Duodenal mucosa (tissue), 2 donors: ENCODE results near the gene PCDHB7.
"Not testable (repeated sequence)": the region's sequence is repeated elsewhere in the genome, so short reads cannot be mapped to it uniquely, and the experiment has no call there.

Experiments used
- H3K27ac ChIP-seq: one replicate; pipeline ENCODE4 v1.7.0; 2013; ENCODE audit warnings: low read depth, low read length
- H3K27me3 ChIP-seq, 2 donors: one replicate each; pipeline ENCODE4 v1.7.0; 2013; ENCODE audit warnings: low read length in 2 of 2, control low read depth in 1 of 2; ENCODE audit not compliant: insufficient read depth in 2 of 2, control insufficient read depth in 1 of 2
- H3K36me3 ChIP-seq, 2 donors: one replicate each; pipeline ENCODE4 v1.7.0; 2013; ENCODE audit warnings: low read length in 2 of 2, control low read depth in 1 of 2; ENCODE audit not compliant: insufficient read depth in 2 of 2, control insufficient read depth in 1 of 2
- H3K4me1 ChIP-seq, 2 donors: one replicate each; pipeline ENCODE4 v1.7.0; 2013; ENCODE audit warnings: low read length in 2 of 2, control low read depth in 1 of 2; ENCODE audit not compliant: insufficient read depth in 2 of 2, control insufficient read depth in 1 of 2
- H3K4me3 ChIP-seq, 2 donors: one replicate each; pipeline ENCODE4 v1.7.0; 2013; ENCODE audit warnings: low read length in 2 of 2, low read depth in 1 of 2
- H3K9ac ChIP-seq, 2 donors: one replicate each; pipeline ENCODE4 v1.7.0; 2013; ENCODE audit warnings: low read length in 2 of 2, low read depth in 1 of 2
- H3K9me3 ChIP-seq, 2 donors: one replicate each; pipeline ENCODE4 v1.7.0; 2013; ENCODE audit warnings: low read length in 2 of 2, control low read depth in 1 of 2; ENCODE audit not compliant: control insufficient read depth in 1 of 2

PCDHB7 gene

DNA sequence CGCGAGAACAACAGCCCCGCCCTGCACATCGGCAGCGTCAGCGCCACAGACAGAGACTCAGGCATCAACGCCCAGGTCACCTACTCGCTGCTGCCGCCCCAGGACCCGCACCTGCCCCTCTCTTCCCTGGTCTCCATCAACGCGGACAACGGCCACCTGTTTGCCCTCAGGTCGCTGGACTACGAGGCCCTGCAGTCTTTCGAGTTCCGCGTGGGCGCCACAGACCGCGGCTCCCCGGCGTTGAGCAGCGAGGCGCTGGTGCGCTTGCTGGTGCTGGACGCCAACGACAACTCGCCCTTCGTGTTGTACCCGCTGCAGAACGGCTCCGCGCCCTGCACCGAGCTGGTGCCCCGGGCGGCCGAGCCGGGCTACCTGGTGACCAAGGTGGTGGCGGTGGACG lies 20.8 kb upstream of the PCDHB7 start:
- not testable (repeated sequence) for H3K4me3 ChIP-seq, H3K4me1 ChIP-seq, H3K27ac ChIP-seq, H3K36me3 ChIP-seq, H3K27me3 ChIP-seq, H3K9ac ChIP-seq
- peaks cover 14 to 28% of the 10 kb centered on the region in 2 donors for H3K9me3 ChIP-seq

DNA sequence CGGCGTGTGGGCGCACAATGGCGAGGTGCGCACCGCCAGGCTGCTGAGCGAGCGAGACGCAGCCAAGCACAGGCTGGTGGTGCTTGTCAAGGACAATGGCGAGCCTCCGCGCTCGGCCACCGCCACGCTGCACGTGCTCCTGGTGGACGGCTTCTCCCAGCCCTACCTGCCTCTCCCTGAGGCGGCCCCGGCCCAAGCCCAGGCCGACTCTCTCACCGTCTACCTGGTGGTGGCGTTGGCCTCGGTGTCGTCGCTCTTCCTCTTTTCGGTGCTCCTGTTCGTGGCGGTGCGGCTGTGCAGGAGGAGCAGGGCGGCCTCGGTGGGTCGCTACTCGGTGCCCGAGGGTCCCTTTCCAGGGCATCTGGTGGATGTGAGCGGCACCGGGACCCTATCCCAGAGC lies 20.3 kb upstream of the PCDHB7 start:
- H3K36me3 ChIP-seq, H3K4me3 ChIP-seq, H3K27ac ChIP-seq, H3K9ac ChIP-seq, H3K4me1 ChIP-seq, H3K27me3 ChIP-seq: not testable (repeated sequence)
- peaks cover 16 to 33% of the 10 kb centered on the region in 2 donors for H3K9me3 ChIP-seq

DNA sequence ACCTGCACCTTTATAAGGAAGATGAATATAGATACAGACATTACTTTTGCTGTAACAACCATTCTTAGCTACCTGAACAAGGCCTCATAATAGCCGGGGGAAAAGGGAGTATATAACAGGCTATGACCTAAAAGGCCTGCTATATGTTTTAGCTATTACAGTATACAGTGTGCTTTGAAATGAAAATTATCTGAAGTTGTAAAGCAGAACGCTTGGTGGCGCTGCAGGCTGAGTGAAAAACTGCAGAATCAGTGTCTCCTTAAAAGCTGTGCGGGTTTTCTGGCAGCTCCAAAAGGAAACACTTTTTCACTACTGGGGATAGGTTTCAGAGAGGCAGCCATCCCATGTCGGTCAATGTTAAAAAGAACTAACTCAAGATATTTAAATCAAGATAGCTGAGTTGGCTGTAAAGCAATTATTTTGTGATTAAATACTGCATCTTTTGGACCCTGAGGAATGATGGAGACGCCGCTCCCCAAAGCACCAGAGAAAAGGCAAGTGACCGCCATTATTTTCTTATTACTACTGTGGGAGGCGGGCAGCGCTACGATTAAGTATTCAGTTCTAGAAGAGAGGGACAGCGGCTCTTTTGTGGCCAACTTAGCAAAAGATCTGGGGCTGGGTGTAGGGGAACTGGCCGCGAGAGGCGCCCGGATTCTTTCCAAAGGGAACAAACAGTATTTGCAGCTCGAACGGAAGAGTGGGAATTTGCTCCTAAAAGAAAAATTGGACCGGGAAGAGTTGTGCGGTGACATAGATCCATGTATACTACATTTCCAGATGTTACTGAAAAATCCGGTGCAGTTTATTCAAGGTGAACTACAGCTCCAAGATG lies 16.7 kb upstream of the PCDHB7 start:
- peaks cover 11 to 33% of the 10 kb centered on the region in 2 donors for H3K9me3 ChIP-seq
- no peak overlapping the region for H3K27ac ChIP-seq
- H3K27me3 ChIP-seq = no peaks in the 10 kb centered on the region
- no peak overlapping the region for H3K4me3 ChIP-seq
- no peaks in the 10 kb centered on the region for H3K4me1 ChIP-seq
- H3K36me3 ChIP-seq = no peaks in the 10 kb centered on the region
- no peak overlapping the region for H3K9ac ChIP-seq

DNA sequence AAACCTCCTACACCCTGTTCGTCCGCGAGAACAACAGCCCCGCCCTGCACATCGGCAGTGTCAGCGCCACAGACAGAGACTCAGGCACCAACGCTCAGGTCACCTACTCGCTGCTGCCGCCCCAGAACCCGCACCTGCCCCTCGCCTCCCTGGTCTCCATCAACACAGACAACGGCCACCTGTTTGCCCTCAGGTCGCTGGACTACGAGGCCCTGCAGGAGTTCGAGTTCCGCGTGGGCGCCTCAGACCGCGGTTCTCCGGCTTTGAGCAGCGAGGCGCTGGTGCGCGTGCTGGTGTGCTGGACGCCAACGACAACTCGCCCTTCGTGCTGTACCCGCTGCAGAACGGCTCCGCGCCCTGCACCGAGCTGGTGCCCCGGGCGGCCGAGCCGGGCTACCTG lies 15.1 kb upstream of the PCDHB7 start:
- H3K36me3 ChIP-seq, H3K4me1 ChIP-seq, H3K9ac ChIP-seq, H3K27ac ChIP-seq, H3K4me3 ChIP-seq, H3K27me3 ChIP-seq: not testable (repeated sequence)
- H3K9me3 ChIP-seq = peaks cover 11 to 32% of the 10 kb centered on the region in 2 donors

DNA sequence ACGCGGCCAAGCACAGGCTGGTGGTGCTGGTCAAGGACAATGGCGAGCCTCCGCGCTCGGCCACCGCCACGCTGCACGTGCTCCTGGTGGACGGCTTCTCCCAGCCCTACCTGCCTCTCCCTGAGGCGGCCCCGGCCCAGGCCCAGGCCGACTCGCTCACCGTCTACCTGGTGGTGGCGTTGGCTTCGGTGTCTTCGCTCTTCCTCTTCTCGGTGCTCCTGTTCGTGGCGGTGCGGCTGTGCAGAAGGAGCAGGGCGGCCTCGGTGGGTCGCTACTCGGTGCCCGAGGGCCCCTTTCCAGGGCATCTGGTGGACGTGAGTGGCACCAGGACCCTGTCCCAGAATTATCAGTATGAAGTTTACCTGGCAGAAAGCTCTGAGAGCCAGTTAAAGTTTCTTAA lies 14.5 kb upstream of the PCDHB7 start:
- not testable (repeated sequence) for H3K27me3 ChIP-seq, H3K4me1 ChIP-seq, H3K4me3 ChIP-seq, H3K36me3 ChIP-seq, H3K9ac ChIP-seq, H3K27ac ChIP-seq
- peaks cover 13 to 32% of the 10 kb centered on the region in 2 donors for H3K9me3 ChIP-seq

DNA sequence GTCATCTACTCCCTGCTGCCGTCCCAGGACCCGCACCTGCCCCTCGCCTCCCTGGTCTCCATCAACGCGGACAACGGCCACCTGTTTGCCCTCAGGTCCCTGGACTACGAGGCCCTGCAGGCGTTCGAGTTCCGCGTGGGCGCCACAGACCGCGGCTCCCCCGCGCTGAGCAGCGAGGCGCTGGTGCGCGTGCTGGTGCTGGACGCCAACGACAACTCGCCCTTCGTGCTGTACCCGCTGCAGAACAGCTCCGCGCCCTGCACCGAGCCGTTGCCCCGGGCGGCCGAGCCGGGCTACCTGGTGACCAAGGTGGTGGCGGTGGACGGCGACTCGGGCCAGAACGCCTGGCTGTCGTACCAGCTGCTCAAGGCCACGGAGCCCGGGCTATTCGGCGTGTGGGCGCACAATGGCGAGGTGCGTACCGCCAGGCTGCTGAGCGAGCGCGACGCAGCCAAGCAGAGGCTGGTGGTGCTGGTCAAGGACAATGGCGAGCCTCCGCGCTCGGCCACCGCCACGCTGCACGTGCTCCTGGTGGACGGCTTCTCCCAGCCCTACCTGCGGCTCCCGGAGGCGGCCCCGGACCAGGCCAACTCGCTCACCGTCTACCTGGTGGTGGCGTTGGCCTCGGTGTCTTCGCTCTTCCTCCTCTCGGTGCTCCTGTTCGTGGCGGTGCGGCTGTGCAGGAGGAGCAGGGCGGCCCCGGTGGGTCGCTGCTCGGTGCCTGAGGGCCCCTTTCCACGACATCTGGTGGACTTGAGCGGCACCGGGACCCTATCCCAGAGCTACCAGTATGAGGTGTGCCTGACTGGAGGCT lies 2.1 kb downstream of the PCDHB7 start:
- H3K4me3 ChIP-seq, H3K9ac ChIP-seq, H3K4me1 ChIP-seq, H3K36me3 ChIP-seq, H3K27me3 ChIP-seq, H3K27ac ChIP-seq: not testable (repeated sequence)
- peaks cover 16 to 30% of the 10 kb centered on the region in 2 donors for H3K9me3 ChIP-seq

DNA sequence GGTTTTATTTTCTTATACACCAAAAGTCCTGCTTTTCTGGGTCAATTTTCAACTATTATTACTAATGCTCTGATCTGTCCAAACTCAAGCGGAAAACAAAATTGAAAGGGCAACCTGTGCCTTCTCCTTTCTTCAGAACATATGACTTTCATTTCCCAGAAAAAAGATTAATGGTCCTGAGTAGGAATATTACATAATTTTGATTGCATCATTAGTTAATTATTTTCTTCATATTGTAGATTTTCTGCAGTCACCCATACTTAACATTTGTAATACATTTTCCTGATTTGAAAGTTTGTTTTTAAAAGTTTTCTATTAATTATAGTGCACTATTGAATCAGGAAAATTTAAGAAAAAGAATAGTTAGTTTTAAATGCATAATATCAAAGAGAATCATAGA lies 3.5 kb downstream of the PCDHB7 start:
- Histone ChIP-seq H3K9me3 (peaks cover 16 to 30% of the 10 kb centered on the region in 2 donors), H3K27ac (no peak overlapping the region), H3K36me3 (no peaks in the 10 kb centered on the region), H3K4me3 (no peak overlapping the region), H3K4me1 (no peaks in the 10 kb centered on the region), H3K9ac (no peak overlapping the region), H3K27me3 (no peaks in the 10 kb centered on the region)

DNA sequence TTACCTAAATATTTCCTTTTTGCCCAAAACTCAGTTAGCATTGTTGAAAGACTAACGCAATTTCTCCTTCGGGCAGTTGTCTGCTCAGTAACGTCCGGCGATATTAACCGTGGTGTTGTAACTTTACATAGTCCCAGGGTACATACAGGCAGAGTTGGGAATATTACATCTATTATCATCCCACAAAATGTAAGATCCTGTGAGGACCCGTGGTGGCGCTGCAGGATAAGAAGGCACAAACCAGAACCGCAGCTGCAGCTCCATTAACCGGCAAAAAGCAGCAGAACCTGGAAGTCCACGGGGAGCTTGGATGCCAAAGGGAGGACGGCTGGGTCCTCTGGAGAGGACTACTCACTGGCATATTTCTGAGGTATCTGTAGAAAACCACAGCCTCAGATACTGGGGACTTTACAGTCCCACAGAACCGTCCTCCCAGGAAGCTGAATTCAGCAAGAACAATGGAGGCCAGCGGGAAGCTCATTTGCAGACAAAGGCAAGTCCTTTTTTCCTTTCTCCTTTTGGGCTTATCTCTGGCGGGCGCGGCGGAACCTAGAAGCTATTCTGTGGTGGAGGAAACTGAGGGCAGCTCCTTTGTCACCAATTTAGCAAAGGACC lies 5.2 kb downstream of the PCDHB7 start, which contains the start of gene PCDHB8:
Gene PCDHB8, plus strand, starts transcription at position 214 of the 615 bp plus-strand sequence. Its CDS starts 245 bp downstream, at position 459.
- peaks cover 16 to 38% of the 10 kb centered on the region in 2 donors for H3K9me3 ChIP-seq
- H3K27me3 ChIP-seq = not testable (repeated sequence)

DNA sequence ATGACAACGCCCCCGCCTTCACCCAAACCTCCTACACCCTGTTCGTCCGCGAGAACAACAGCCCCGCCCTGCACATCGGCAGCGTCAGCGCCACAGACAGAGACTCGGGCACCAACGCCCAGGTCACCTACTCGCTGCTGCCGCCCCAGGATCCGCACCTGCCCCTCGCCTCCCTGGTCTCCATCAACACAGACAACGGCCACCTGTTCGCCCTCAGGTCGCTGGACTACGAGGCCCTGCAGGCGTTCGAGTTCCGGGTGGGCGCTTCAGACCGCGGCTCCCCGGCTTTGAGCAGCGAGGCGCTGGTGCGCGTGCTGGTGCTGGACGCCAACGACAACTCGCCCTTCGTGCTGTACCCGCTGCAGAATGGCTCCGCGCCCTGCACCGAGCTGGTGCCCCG lies 6.9 kb downstream of the PCDHB7 start:
- H3K4me1 ChIP-seq = not testable (repeated sequence)

More for the DNA sequence above, 5.2 kb downstream of the PCDHB7 start, which contains the start of gene PCDHB8:
- H3K4me3 ChIP-seq, H3K27ac ChIP-seq, H3K36me3 ChIP-seq, H3K9ac ChIP-seq, H3K4me1 ChIP-seq: not testable (repeated sequence)

DNA sequence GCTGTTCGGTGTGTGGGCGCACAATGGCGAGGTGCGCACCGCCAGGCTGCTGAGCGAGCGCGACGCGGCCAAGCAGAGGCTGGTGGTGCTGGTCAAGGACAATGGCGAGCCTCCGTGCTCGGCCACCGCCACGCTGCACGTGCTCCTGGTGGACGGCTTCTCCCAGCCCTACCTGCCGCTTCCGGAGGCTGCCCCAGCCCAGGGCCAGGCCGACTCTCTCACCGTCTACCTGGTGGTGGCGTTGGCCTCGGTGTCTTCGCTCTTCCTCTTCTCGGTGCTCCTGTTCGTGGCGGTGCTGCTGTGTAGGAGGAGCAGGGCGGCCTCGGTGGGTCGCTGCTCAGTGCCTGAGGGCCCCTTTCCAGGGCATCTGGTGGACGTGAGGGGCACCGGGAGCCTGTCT lies 7.4 kb downstream of the PCDHB7 start:
- H3K27me3 ChIP-seq, H3K27ac ChIP-seq, H3K4me3 ChIP-seq, H3K4me1 ChIP-seq, H3K36me3 ChIP-seq, H3K9ac ChIP-seq: not testable (repeated sequence)
- peaks cover 12 to 34% of the 10 kb centered on the region in 2 donors for H3K9me3 ChIP-seq

More for the DNA sequence above, 6.9 kb downstream of the PCDHB7 start:
- not testable (repeated sequence) for H3K9ac ChIP-seq, H3K27me3 ChIP-seq, H3K27ac ChIP-seq, H3K4me3 ChIP-seq, H3K36me3 ChIP-seq
- peaks cover 12 to 36% of the 10 kb centered on the region in 2 donors for H3K9me3 ChIP-seq
